H1 (cell line): Measurements from ENCODE around the gene TPO. TPM values are rescaled to one million over a fixed set of nuclear protein-coding genes. Genes with fewer than 3 reads are reported as not detected.

Source experiments
- CTBP2 ChIP-seq: IDR thresholded peaks from 2 replicates; pipeline ENCODE4 v1.7.0; 2011; ENCODE audit warnings: borderline replicate concordance, mild to moderate bottlenecking, moderate library complexity, mixed read lengths, low read length; ENCODE audit not compliant: insufficient read depth, insufficient read length
- polyA plus RNA-seq, 7 experiments: library from polyadenylated mRNA; depleted of rRNA in 3 of 7; stranded (reverse) in 5 of 7; unstranded in 2 of 7; fragments of >200 nt in 5 of 7; fragments of 200-250 nt in 2 of 7; gene quantifications; 1 replicate in 5 of 7; 2 replicates in 1 of 7; 4 replicates in 1 of 7; pipeline versions ENCODE4 v1.2.1 to v1.2.3, GENCODE V29; 2011 to 2013; ENCODE audit warnings: missing spikeins in 2 of 7, mixed read lengths in 2 of 7
- total RNA-seq: library from RNA; stranded (reverse); fragmentation: NEBNext Ultra II Directional; extraction: Animal tissue kit (Norgen Biotek cat#: 25700); gene quantifications from 2 replicates; pipeline ENCODE4 v1.2.1, GENCODE V29; 2021

The TPO gene
- total and polyA plus RNA-seq, 2 of the 8 experiments (the other 6 are each of a cell fraction or from before 2014, with no cell fraction given): not detected

DNA sequence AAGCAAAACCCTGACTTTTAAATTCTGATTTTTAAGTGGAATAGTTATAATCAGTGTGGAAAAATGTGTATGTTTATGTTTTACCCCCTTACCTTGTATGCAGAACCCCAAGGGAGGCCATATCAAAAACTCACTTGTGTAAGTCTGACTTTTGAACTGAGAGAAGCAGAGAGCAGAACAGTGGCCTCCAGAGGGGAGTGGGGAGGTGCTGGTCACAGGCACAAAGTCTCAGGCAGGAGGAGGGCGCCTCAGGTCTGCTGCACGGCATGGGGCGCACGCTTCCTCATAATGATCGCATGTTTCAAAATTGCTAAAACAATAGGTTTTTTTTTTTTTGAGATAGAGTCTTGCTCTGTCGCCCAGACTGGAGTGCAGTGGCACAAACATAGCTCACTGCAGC lies 127.8 kb downstream of the TPO start (continued):
- TF ChIP-seq CTBP2: no peak
